ENCODE data around the gene RGS8.
A peak's percentile ranks its signal among the peaks of the same experiment; 100 is the strongest.

The RGS8 gene

GRCh38 chr1:182670032-182670749, 14.2 kb downstream of the RGS8 start:
- DNase-seq, result no peak

- no peak for DNase-seq
Measured at GRCh38 chr1:182669266-182669665, 15.1 kb downstream of the RGS8 start.

DNA sequence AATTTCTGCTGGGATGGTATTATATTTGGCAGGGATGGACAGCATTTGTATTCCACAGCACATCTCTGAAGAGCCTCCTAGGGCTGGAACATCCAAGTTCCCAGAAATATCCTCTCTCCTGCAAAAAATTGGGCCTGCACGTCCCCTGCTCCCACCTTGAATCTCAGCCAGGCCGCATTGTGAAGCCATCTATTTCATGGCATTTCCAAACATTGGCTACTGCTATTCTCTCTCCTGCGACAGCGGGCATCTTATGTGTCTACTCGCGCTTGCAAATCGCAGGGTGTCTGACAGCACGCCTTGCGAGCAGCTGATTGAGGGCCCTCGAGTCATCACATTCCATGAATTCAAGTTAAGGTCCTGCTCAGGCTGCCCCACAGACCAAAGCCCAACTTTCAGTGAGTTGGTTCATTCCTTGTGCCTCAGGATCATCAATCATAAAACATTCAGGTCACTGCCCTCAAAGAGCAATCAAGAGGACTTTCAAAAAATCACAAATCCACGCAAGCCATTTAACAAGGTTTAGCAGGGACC, 15.8 kb downstream of the RGS8 start:
- no peak for DNase-seq

DNA sequence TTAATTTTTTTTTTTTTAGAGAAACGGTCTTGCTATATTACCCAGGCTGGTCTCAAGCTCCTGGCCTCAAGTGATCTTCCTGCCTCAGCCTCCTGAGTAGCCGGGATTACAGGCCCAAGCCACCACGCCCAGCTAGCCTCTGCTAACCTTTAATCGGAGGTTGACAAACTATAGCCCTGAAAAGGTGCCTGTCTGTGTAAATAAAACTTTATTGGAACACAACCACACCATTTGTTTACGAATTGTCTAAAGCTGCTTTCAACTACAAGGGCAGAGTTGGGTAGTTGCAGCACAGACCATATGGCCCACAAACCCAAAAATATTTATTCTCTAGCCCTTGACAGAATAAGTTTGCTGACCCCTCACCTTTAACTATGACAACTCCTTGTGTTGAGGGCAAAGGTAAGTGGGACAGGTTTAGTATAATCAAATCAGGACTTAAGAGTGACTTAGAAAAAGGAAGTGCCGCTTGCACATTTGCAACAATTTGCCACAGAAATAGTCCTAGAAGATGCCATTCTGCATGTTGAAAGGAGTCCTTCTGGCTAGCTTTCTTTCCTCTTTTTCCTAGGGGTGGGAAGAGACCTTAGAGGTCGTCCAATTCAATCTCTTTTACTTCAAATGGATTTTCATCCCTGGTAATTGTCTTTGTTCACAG, 16.4 kb downstream of the RGS8 start:
- no peak for DNase-seq

GRCh38 chr1:182666706-182667105, 17.7 kb downstream of the RGS8 start:
- DNase-seq, result peak; percentile 59

GRCh38 chr1:182664296-182664695, 20.1 kb downstream of the RGS8 start:
- DNase-seq, result no peak

DNA sequence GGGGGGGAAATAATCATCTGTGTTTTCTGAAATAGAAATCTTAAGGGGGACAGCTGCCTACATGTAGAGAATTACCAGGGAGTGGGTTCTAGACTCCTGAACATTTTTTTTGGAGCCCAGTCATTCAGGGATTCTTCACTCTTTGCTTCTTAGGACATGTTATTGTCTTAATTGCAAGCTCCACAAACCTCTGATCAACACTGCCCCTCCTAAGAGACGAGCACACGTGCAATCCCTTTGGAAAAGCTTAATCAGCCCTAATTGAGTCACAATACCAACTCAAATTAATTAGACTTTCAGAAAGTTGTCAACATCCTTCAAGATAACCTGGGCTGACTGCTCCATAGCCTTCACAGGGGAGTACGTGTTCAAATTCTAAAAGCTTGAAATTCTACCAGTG, 21.4 kb downstream of the RGS8 start:
- peak; percentile 69 for DNase-seq

DNA sequence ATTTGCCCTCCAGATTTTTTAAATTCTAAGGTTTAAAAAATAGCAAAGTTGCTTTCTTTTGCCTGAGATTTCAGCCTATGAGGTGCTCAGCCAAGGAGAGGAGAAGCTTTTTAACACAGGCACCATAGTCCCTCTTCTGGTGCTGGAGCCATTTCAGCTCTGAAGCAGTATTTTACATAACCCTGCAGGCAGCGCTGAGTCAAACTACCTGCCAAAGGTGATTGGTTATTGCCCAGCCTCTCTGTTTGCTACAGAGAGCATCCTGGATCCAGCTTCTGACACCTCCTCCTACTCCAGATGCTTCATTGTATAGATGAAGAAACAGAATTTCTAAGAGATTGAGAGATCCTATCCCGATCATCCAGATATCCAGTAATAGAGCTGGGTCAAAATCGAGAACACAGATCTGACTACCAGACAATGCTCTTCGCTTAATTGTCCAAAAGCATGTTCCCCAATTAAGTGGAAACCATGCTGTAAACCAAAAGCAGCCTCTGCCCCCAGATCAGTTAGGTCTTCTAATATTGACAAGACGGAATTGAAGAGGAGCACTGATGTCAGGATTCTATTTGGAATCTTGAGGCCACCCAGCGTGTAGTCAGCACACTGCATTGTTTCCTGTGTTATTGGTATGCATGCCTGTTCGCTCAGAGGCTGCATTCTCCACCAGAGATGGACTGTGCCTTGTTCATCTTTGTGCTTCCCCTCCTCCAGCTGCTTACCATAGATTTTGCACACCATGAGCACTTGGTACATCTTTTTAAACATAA, 22.1 kb downstream of the RGS8 start:
- DNase-seq, result peak; percentile 77

- no peak for DNase-seq
Measured at GRCh38 chr1:182658055-182658454, 26.3 kb downstream of the RGS8 start.

- no peak for DNase-seq
Measured at GRCh38 chr1:182656842-182657397, 27.5 kb downstream of the RGS8 start.

GRCh38 chr1:182653986-182654385, 30.4 kb downstream of the RGS8 start:
- no peak for DNase-seq

GRCh38 chr1:182652933-182653332, 31.5 kb downstream of the RGS8 start:
- DNase-seq, result no peak

DNA sequence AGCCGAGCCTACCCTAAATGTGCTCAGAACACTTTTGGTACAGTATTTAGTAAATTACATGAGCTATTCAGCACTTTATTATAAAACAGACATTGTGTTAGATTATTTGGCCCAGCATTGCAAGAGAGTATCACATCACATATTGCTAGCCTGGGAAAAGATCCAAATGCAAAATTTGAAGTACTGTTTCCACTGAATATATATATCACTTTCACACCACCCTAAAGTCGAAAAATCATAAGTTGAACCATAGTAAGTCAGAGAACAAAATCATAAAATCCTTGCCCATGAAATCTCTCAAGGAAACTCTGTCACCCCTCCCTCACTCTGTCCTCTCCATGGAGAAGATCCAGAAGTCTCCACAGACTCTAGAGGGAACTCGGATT, 33.1 kb downstream of the RGS8 start:
- no peak for DNase-seq

GRCh38 chr1:182650678-182651338, 33.6 kb downstream of the RGS8 start:
- DNase-seq, result no peak

DNA sequence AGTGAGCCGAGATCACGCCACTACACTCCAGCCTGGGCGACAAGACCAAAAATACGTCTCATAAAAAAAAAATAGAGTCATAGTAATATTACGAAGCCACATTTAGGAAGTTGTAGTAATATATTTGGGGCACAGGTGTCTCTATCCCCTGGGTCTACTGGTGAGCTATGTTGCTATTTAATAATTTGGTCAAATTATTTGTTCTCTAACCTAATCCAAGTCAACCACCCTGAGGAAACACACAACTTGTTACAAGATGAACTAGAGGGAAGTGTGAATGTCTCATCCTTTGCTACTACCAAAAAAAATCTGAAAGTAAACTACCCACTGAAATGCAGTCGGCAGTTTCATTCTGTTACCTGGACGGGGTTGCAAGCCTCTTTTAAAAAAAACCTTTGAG, 35.3 kb downstream of the RGS8 start:
- DNase-seq, result no peak

DNA sequence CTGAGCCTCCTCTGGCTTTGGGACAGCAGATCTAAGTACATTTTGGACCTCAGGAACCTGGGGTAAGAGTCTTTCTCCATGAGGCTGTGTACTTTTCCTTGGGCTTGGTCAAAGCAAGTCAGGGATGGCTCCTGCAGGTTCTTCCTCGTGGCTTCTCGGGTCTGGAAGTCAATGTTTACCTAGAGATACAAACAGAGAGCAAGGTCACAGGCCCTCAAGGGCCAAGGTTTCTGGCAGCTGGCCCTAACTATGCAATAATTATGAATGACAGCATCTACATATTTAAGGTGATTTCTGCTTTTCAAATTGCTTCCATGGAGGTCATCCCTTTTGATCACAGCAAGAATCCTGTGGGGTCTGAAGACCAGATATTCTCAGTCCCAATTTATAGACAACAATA, 37.6 kb downstream of the RGS8 start:
- no peak for DNase-seq

- no peak for DNase-seq
Measured at GRCh38 chr1:182644886-182645285, 39.5 kb downstream of the RGS8 start.

DNA sequence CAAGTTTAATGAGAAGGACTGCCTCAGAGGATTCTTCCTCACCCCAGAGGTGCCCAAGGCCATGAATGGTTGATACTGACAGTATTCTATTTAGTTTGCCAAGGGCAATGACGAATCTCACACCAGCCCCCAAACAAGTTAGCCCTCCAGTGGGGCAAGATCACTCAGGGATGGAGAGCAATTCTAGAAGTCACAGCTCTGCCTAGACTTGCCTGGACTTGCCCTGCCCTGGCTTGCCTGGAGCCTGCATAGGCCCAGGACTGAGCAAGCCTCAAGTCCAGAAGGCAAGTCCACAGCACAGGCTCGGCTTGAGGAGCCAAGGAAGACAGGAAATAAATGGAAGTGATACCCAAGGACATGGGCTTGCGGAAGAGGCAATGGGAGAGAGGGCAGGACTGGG, 40.7 kb downstream of the RGS8 start:
- DNase-seq, result no peak

DNA sequence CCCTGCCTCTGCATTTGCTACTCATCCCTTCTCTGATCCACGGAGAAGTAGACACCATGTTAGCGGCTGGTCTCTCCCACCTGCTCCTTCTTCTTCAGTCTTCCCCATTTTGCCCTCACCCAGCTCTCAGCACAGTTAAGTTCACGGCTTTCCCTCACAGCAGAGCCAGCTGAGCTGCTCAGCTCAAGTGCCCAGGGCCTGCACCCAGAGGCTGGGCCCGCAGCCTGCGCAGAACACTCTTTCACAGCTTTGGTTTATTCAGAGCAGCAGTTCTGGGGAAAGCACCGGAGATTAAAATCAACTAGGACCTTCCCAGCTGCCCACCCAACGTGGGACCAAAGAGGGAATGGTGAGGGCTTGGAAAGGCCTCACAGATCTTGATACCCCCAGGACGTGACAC, 41.9 kb downstream of the RGS8 start:
- no peak for DNase-seq

DNA sequence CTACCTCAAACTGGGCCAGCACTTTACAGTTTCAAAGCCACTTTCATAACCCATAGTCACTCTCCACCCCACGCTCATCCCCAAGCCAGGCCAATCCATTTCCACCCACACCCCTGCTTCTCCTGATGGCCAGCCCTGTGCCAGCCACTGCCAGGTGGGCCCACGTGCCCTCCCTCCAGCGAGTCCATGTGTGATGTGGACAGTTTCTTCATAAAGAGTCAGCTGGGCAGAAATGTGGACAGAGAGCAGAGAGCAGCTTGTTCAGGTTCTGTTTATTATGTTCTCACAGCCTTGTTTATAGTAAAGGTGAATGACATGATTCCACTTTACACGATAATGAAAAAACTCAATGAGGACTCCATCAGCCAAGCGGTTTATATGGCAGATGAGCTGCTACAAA, 42.8 kb downstream of the RGS8 start:
- no peak for DNase-seq

- DNase-seq, result no peak
Measured at GRCh38 chr1:182639330-182639729, 45.1 kb downstream of the RGS8 start.

DNA sequence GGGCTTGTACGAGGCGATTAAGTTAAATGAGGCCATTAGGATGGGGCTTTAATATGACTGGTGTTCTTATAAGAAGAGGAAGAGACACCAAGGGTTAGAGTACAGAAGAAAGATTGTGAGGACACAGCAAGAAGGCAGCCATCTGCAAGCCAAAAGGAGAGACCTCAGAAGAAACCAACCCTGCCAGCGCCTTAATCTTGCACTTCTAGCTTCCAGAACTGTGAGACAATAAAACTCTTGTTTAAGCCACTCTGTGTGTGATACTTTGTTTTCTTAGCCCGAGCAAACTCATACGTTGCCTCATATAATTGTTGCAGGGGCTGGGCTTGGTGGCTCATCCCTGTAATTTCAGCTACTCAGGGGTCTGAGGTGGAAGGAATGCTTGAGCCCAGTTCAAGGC, 46.6 kb downstream of the RGS8 start:
- DNase-seq, result no peak

DNA sequence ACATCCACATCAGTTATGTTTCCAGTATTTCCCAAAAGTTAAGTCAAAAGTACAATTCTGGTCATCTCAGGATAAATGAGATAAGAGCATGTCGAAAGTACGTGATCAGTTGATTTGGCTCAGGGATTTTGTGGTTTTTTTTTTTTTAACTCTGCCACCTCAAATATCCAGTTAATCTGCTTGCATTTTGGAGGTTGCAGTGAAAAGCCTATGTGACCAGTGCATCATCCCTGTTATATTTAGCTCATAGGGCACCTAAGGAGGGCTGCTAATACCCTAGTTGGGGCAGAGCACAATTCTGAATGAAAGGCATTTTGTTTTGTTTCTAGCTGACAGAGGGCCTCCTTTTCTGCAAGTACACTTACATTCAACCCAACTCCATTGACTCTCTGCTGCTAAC, 48.5 kb downstream of the RGS8 start:
- DNase-seq, result no peak
